Keratinocyte (primary cell): ENCODE results near the gene SPATS2. TPM values are rescaled to one million over a fixed set of nuclear protein-coding genes. Genes with fewer than 3 reads are reported as not detected.

Experiments
- DNase-seq: peaks from one replicate; pipeline ENCODE4 v3.0.0-alpha.2; 2011; ENCODE audit warnings: low read depth, missing footprints, low spot score
- FAIRE-seq: peaks from 2 replicates; lab custom pipeline; 2011; peaks lifted over from hg19 to GRCh38; lab: Jason Lieb, UNC
- H2AFZ ChIP-seq: 2 replicates; pipeline ENCODE4 v1.6.0; 2012; ENCODE audit warnings: low read length, control low read depth, inconsistent platforms; ENCODE audit not compliant: control insufficient read depth
- H3K27ac ChIP-seq: 2 replicates; pipeline ENCODE4 v1.5.1; 2011; ENCODE audit warnings: low read length; ENCODE audit not compliant: control insufficient read depth, insufficient read depth
- H3K27me3 ChIP-seq: 3 replicates; pipeline ENCODE4 v1.6.0; 2011; ENCODE audit warnings: low read length; ENCODE audit not compliant: control insufficient read depth, insufficient read depth; ENCODE audit errors: extremely low read depth
- H3K36me3 ChIP-seq, 2 experiments: 2 replicates in 1 of 2; 3 replicates in 1 of 2; pipeline ENCODE4 v1.5.1; 2011; ENCODE audit warnings: low read length in 2 of 2, mild to moderate bottlenecking in 1 of 2; ENCODE audit not compliant: control insufficient read depth in 2 of 2, insufficient read depth in 2 of 2; ENCODE audit errors: extremely low read depth in 1 of 2
- H3K4me1 ChIP-seq: 3 replicates; pipeline ENCODE4 v1.5.1; 2011; ENCODE audit warnings: low read length; ENCODE audit not compliant: control insufficient read depth, insufficient read depth; ENCODE audit errors: extremely low read depth
- H3K4me2 ChIP-seq: 3 replicates; pipeline ENCODE4 v1.6.0; 2011; ENCODE audit warnings: low read depth, low read length; ENCODE audit not compliant: control insufficient read depth, insufficient read depth; ENCODE audit errors: extremely low read depth
- H3K4me3 ChIP-seq, 3 experiments: fragments of 200-600 bp in 1 of 3; sonication (generic) in 1 of 3; 2 replicates in 2 of 3; 3 replicates in 1 of 3; pipeline ENCODE4 v1.5.1; 2011 to 2016; ENCODE audit warnings: low read length in 3 of 3, mild to moderate bottlenecking in 3 of 3, control low read depth in 2 of 3, inconsistent platforms in 1 of 3, low read depth in 1 of 3, mixed read lengths in 1 of 3, mixed run types in 1 of 3, moderate library complexity in 1 of 3; ENCODE audit not compliant: control insufficient read depth in 2 of 3, insufficient read depth in 2 of 3; ENCODE audit errors: extremely low read depth in 1 of 3
- H3K79me2 ChIP-seq: 2 replicates; pipeline ENCODE4 v1.6.0; 2012; ENCODE audit warnings: low read length; ENCODE audit not compliant: control insufficient read depth, insufficient read depth
- H3K9ac ChIP-seq: 3 replicates; pipeline ENCODE4 v1.6.0; 2011; ENCODE audit warnings: low read length; ENCODE audit not compliant: control insufficient read depth, insufficient read depth; ENCODE audit errors: extremely low read depth
- H3K9me1 ChIP-seq: 3 replicates; pipeline ENCODE4 v1.6.0; 2011; ENCODE audit warnings: low read length; ENCODE audit not compliant: control insufficient read depth, insufficient read depth; ENCODE audit errors: extremely low read depth
- H3K9me3 ChIP-seq: 2 replicates; pipeline ENCODE4 v1.5.1; 2012; ENCODE audit warnings: low read depth, low read length; ENCODE audit not compliant: control insufficient read depth
- H4K20me1 ChIP-seq: 3 replicates; pipeline ENCODE4 v1.6.0; 2011; ENCODE audit warnings: low read length; ENCODE audit not compliant: control insufficient read depth, insufficient read depth; ENCODE audit errors: extremely low read depth
- CTCF ChIP-seq, 3 experiments: IDR thresholded peaks in 1 of 3; conservative IDR thresholded peaks in 1 of 3; optimal IDR thresholded peaks in 1 of 3; 2 replicates in 2 of 3; 3 replicates in 1 of 3; pipeline versions ENCODE3 to v1.5.1; 2011; ENCODE audit warnings: low read length in 3 of 3, mild to moderate bottlenecking in 3 of 3, moderate library complexity in 2 of 3, control low read depth in 1 of 3, inconsistent platforms in 1 of 3; ENCODE audit not compliant: insufficient read depth in 2 of 3; ENCODE audit errors: extremely low read depth in 1 of 3
- EZH2 ChIP-seq: IDR thresholded peaks from one replicate; pipeline ENCODE4 v1.6.1; 2012; ENCODE audit warnings: inconsistent platforms, mild to moderate bottlenecking, low read length, moderate library complexity
- dilution Hi-C: fragments of 300-500 bp; cut with MboI; formaldehyde crosslinking; loops from one replicate; pipeline ENCODE4 v1.7.0; 2020; ENCODE audit warnings: low sequenced_read_pairs; ENCODE audit not compliant: extremely low pct_ligation_motif_present
- polyA plus RNA-seq, 5 experiments: library from polyadenylated mRNA; depleted of rRNA in 3 of 5; stranded (reverse) in 3 of 5; stranded (forward) in 1 of 5; unstranded in 1 of 5; fragments of >200 nt; gene quantifications; 1 replicate in 1 of 5; 2 replicates in 3 of 5; 3 replicates in 1 of 5; pipeline versions ENCODE4 v1.2.1 to v1.2.3, GENCODE V29; 2011 to 2012; ENCODE audit warnings: missing spikeins in 2 of 5, low read depth in 1 of 5, low replicate concordance in 1 of 5

Gene SPATS2
- polyA plus RNA-seq, 1 donor (not counting 4 experiments of a cell fraction or from before 2014, with no cell fraction given) = 47.9 TPM

DNA sequence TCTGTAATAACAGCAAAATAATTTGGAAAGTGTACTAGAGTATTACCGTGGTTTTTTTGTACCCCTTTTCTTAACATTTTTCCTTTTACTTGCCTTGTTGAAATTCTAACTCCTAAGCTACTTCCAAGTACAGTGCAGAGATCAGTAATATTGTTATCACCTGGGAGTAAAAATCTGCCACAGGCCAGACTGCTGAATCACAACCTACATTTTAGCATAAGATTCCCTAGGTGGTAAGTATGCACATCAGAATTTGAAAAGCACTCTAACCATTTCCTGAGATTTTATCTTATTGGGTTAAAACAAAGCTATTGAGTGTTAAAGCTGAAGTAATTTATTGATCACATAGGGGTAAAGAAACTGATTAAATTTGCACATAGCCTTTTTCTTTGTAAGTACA, 116.4 kb downstream of the SPATS2 start:
- Histone ChIP-seq H2AFZ (no peak overlapping the region), H3K27me3 (no peaks in the 10 kb centered on the region), H3K27ac (peak overlapping the region; percentile 62), H3K79me2 (peaks cover 7% of the 10 kb centered on the region), H3K4me3 (peak overlapping the region in 1 of 3 experiments; percentile 22), H3K9me1 (peaks cover 8% of the 10 kb centered on the region), H3K4me1 (peaks cover 42% of the 10 kb centered on the region), H3K4me2 (peak overlapping the region; percentile 35), H3K36me3 (peaks cover 0 to 2% of the 10 kb centered on the region in 2 experiments), H4K20me1 (no peaks in the 10 kb centered on the region), H3K9me3 (no peaks in the 10 kb centered on the region), H3K9ac (no peak overlapping the region)
- no peak for TF ChIP-seq EZH2
- no peak for TF ChIP-seq CTCF (optimal IDR thresholded peaks at IDR 0.05 in 1 of 3, IDR thresholded peaks at IDR 0.05 in 1 of 3, conservative IDR thresholded peaks at IDR 0.05 in 1 of 3; ENCODE audit: extremely low read depth in 1 of 3, insufficient read depth in 2 of 3, low read length in 3 of 3)
- DNase-seq (no peak), FAIRE-seq (no peak)
- dilution Hi-C loops = no loop called here

- TF ChIP-seq EZH2 = no peak
- no peak for TF ChIP-seq CTCF (optimal IDR thresholded peaks at IDR 0.05 in 1 of 3, IDR thresholded peaks at IDR 0.05 in 1 of 3, conservative IDR thresholded peaks at IDR 0.05 in 1 of 3; ENCODE audit: extremely low read depth in 1 of 3, insufficient read depth in 2 of 3, low read length in 3 of 3)
- H3K27ac ChIP-seq = no peak overlapping the region
- no peaks in the 10 kb centered on the region for H3K79me2 ChIP-seq
- no peaks in the 10 kb centered on the region for H4K20me1 ChIP-seq
- peaks cover 0 to 2% of the 10 kb centered on the region in 2 experiments for H3K36me3 ChIP-seq
- no peak overlapping the region for H3K9ac ChIP-seq
- no peaks in the 10 kb centered on the region for H3K9me1 ChIP-seq
- no peak for FAIRE-seq
- DNase-seq = no peak
- no peaks in the 10 kb centered on the region for H3K27me3 ChIP-seq
- no peak overlapping the region for H3K4me2 ChIP-seq
- H3K4me3 ChIP-seq = no peak overlapping the region
- no peak overlapping the region for H2AFZ ChIP-seq
- peaks cover 58% of the 10 kb centered on the region for H3K4me1 ChIP-seq
- H3K9me3 ChIP-seq = no peaks in the 10 kb centered on the region
- dilution Hi-C loops = no loop called here
These were observed 120.3 kb downstream of the SPATS2 start for GRCh38 chr12:49487605-49488004.
